GM12874 (cell line): ENCODE results near the gene MUC2.

ENCODE experiments used
- CTCF ChIP-seq: IDR thresholded peaks from 2 replicates; pipeline ENCODE4 v1.5.1; 2011; ENCODE audit warnings: low read depth, mild to moderate bottlenecking, control low read depth, low read length, moderate library complexity; ENCODE audit not compliant: insufficient read depth

MUC2 gene

GRCh38 chr11:1076061-1076665 lies 1.5 kb downstream of the MUC2 start:
- no peak for TF ChIP-seq CTCF

GRCh38 chr11:1077033-1077416 lies 2.4 kb downstream of the MUC2 start:
- no peak for TF ChIP-seq CTCF

GRCh38 chr11:1077417-1078119 lies 2.9 kb downstream of the MUC2 start:
- TF ChIP-seq CTCF: no peak

- TF ChIP-seq CTCF: no peak
Observed at GRCh38 chr11:1078191-1078601, 3.5 kb downstream of the MUC2 start.

- no peak for TF ChIP-seq CTCF
Observed at GRCh38 chr11:1081601-1082311, 7.1 kb downstream of the MUC2 start.

GRCh38 chr11:1082346-1082727 lies 7.7 kb downstream of the MUC2 start:
- no peak for TF ChIP-seq CTCF

- no peak for TF ChIP-seq CTCF
Observed at GRCh38 chr11:1082728-1083620, 8.3 kb downstream of the MUC2 start.
